ENCODE measurements around the gene MTHFSD.

Gene MTHFSD

GRCh38 chr16:86530251-86531190 lies 24.5 kb downstream of the MTHFSD start:
- DNase-seq (ENCODE audit: low read depth in 1 of 2, low spot score in 1 of 2) = no peak

DNA sequence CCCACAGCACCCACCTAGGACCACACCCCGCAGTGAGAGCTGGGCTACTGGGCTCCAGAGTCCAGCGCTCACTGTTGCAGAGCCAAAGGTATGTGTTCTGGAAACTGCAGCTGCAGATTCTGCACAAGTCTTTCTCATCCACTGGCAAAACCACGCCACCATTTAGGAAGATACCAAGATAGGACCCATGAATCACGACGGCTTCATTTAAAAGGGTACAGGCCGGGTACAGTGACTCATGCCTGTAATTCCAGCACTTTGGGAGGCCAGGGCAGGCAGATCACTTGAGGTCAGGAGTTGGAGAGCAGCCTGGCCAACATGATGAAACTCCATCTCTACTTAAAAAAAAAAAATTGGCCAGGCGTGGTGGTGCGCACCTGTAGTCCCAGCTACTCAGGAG lies 25.9 kb downstream of the MTHFSD start:
- no peak for DNase-seq (ENCODE audit: low read depth in 1 of 2, low spot score in 1 of 2)

DNA sequence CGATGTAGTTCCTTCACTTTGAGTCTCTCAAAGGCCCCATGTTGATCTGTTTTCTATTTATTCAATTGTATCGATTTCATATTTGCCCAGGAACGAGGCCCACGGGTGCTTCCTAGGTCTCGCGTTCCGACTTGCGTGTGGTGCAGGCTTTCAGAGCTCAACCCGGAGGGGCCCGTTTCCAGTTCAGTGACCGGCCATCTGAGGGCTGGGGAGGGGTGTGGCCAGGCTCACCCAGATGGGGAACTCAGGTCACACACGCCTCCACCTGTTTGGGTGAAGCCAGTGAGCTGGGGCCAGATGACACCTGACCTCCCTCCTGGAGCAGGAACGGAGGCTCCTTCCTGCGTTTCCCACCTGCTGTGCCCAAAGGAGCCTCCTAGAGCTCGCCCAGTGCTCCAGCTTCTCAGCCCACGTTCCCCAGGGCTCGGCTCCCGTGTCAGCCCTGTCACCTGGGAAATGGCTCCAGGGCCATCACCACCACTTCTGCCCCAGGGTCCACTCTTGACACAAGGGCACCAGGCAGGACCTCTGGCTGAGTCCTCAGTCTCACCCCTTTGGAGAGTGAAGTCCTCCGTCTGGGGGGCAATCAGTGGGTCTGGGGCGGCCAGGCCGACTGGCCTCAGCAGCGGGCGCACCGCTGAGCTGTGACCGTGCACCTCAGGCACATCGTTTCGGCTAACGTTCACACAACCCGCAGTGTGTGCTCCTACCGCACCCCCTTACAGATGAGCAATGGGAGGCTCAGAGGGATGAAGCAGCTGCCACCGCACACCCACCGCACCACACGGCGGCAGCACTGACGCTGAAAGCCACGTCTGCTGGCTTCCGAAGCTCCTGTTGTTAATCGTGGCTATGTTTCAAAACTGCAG lies 26.7 kb downstream of the MTHFSD start:
- DNase-seq (ENCODE audit: low read depth in 1 of 2, low spot score in 1 of 2) = no peak

GRCh38 chr16:86527366-86527765 lies 27.7 kb downstream of the MTHFSD start:
- no peak for DNase-seq (ENCODE audit: low read depth in 1 of 2, low spot score in 1 of 2)

GRCh38 chr16:86525696-86526095 lies 29.3 kb downstream of the MTHFSD start:
- DNase-seq (ENCODE audit: low read depth in 1 of 2, low spot score in 1 of 2) = no peak

- no peak for DNase-seq (ENCODE audit: low read depth in 1 of 2, low spot score in 1 of 2)
These were observed 31.0 kb downstream of the MTHFSD start for GRCh38 chr16:86524029-86524428.

DNA sequence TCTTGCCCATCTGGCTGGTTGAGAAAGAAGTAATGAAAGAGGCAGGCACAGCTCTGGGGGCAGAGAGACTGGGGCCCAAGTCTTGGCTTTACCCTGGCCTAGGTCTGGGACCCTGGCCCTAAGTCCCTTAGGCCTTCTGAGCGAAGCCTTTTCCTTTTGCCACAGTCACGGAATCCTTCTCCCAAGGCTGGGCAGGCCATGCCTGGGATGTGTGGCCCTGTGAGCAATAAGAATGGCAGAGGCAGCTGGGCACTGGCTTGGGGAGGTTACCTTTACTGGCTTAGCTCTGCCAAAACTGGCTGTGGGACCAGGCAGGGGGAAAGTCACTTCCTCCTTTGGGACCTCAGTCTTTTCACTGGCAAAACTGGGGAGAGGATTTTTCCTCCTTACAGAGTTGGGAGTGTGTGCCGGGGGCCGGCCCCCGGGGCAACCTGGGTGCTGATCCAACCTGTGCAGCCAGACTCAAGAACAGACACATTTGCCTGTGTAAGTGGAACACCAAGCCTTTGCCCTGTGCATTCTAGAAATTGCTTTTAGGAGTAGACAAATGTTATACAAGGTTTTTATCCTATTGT lies 31.8 kb downstream of the MTHFSD start:
- DNase-seq (ENCODE audit: low read depth in 1 of 2, low spot score in 1 of 2) = no peak

- DNase-seq (ENCODE audit: low read depth in 1 of 2, low spot score in 1 of 2) = no peak
These were observed 32.4 kb downstream of the MTHFSD start for GRCh38 chr16:86522634-86523033.

- DNase-seq (ENCODE audit: low read depth in 1 of 2, low spot score in 1 of 2) = no peak
These were observed 33.5 kb downstream of the MTHFSD start for GRCh38 chr16:86521236-86522197.

DNA sequence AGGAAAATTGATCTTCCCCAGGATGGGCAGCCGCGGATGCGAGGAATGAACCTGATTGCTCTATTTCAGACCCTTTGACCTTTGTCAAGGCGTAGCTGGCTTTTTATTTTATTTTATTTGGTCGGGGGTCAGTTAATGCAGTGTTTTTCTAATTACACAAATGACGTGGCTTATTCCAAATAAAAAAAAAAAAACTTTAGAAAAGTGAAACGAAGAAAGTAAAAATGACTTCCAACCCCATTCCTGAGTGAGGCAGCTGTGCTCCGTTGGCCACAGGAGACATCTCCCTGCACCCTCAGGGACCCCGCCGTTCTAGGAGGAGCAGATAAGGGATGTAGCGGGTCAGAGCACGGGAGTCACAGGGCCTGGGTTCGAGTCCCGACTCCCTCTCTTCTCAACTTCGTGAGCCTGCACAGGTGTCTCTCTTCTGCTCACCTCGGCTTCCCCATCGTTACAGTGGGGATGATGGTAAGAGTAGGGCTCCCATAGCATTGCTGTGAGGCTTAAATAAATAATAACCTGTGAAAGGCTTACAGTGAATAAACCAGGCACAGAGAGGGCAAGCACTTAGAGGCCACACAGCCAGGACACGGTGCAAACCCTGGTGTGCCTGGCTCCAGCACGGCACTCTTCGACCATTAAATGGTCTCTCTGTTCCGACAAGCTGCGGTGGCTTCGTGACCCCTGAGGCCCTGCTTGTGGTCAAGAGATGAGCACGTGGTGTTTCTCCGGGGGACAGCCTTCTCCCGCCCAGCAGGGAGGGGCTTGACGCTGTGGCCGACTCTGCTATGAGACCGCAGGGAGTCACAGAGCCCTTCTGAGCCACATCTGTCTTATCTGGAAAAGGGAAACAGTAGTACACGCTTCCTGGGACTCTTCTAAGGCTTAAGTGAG lies 34.5 kb downstream of the MTHFSD start:
- no peak for DNase-seq (ENCODE audit: low read depth in 1 of 2, low spot score in 1 of 2)

- DNase-seq (ENCODE audit: low read depth in 1 of 2, low spot score in 1 of 2) = peak; percentile 30 to 52
These were observed 35.3 kb downstream of the MTHFSD start for GRCh38 chr16:86519649-86520316.

DNA sequence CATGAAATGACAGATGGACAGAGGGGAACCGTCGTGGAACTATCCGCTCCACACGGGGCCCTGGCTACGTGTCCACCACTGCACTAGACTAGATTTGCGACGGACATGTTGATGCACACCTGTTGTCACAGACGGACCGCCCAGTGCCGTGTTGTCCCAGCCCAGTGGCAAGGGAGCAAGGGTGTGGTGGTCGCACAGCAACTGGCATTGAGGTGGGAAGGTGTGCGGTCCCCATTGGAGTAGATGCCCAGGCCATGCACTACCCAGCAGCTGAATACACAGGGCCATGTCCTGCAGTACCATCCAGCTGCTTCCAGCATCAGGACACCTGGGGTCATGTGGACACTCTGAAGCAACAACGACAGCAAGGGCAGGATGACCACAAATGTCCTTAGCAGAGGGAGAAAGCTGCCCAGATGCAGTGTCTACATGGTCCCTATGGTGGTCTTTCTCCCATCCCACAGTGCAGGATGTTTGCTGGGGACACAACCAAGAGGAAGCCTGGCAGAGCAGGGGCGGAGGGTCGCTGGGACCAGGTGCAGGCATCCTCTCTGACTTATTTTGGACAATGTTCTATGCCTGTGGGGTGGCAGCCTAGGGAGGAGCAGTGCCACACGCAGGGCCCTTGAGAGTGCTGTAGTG lies 35.9 kb downstream of the MTHFSD start:
- no peak for DNase-seq (ENCODE audit: low read depth in 1 of 2, low spot score in 1 of 2)

GRCh38 chr16:86517652-86518258 lies 37.3 kb downstream of the MTHFSD start:
- no peak for DNase-seq (ENCODE audit: low read depth in 1 of 2, low spot score in 1 of 2)

DNA sequence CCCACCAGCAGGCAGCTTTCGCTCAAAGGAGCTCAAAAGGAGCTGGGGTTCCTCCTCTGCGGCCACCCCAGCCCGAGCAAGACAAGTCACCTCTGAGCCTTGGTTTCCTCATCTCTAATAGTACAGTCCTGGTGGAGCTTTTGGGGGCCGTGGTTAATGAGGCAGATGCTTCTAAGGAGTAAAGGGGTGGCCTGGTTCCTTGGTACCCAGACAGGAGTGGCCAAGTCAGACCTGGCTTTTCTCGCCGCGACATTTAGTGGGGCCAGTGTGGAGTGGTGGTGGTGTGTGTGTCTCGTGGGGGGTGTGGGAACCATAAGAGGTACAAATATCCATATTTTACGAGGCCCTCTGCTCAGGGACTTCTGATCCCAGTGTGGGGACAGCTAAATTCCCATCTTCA lies 38.0 kb downstream of the MTHFSD start:
- no peak for DNase-seq (ENCODE audit: low read depth in 1 of 2, low spot score in 1 of 2)

- no peak for DNase-seq (ENCODE audit: low read depth in 1 of 2, low spot score in 1 of 2)
These were observed 38.4 kb downstream of the MTHFSD start for GRCh38 chr16:86516623-86517003.

DNA sequence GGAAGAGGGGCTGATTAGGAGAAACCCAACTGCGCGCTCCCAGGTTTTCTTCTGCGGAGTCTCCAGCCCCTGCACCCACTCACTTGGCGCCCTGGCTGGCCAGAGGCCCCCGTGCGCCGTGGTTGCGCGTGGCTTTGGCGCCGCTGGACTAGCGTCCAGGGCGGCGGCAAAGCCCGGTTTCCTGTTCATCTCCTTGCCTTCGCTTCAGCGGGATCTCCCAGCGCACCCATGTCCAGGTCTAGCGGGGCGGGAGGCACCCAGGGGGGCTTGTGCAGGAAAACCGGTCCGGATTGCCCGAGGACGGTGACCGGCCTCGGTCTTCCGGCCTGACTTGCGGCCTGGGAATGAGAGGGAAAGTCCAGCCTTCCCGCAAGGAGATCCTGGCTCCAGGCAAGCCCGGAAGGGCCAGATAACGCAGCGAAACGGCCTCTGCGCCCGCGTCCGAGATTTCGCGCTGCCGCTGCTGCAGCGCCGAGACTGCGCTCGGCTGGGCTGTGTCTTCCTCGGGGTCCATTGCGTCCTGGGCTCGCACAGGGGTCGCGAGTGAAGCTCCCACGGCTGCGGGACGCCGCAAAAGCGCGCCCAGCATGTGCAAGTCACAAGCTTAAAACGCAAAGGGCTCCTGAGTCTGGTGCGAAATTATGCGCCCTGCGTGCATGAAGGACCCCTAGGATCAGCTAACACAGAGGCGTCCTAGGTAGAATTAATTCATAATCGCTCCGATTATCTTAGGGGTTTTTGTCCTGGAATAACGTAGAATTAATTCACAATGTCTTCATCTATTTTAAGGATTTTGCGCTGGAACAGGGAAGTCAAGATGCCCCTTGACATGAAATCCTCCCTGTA lies 39.0 kb downstream of the MTHFSD start:
- no peak for DNase-seq (ENCODE audit: low read depth in 1 of 2, low spot score in 1 of 2)

- no peak for DNase-seq (ENCODE audit: low read depth in 1 of 2, low spot score in 1 of 2)
These were observed 39.6 kb downstream of the MTHFSD start for GRCh38 chr16:86515413-86515776.
